GOT3 (cell line): ENCODE results near the gene USP40.

Experiments used
- DNase-seq: peaks from one replicate; lab custom pipeline; 2025; ENCODE audit warnings: mixed read lengths; lab: John Stamatoyannopoulos, UW

USP40 gene

DNA sequence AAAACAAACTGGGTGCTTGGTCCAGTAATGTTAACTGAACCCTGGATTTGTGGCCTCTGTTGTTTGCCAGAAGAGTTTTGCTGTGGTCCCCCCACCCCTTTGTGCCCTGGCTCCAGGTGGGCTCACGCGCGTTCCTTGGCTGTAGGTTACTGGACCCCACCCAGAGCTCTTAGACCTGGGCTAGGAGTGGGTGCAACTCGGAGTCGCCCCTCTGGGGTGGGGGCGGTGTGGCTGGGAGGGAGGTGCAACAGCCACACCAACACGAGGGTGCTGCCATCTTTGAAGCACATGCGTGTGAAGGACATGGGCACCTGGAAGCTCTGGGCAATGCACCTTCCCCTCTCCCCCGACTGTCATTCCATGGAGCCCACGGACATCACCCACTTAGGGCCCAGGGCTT is 92.7 kb downstream of the USP40 start:
- no peak for DNase-seq

DNA sequence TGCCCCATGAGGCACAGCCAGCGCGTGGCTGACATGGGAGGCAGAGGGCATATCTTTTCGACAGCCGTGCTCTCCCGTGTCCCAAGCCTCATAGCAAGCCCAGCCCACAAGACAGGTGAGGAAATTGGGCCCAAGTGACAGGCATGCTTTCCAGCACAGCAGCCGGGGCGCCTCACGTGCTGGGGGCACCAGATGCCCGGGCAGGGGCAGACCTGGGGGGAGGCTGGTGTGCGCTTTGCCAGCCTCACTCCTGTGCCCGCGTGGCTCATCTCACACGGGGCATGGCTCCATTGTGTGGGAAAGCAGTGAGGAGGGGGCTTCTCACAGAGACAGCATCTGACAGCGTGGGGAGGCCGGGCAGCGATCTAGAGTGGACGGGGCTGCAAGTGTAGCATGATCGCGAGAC is 93.2 kb downstream of the USP40 start:
- no peak for DNase-seq

DNA sequence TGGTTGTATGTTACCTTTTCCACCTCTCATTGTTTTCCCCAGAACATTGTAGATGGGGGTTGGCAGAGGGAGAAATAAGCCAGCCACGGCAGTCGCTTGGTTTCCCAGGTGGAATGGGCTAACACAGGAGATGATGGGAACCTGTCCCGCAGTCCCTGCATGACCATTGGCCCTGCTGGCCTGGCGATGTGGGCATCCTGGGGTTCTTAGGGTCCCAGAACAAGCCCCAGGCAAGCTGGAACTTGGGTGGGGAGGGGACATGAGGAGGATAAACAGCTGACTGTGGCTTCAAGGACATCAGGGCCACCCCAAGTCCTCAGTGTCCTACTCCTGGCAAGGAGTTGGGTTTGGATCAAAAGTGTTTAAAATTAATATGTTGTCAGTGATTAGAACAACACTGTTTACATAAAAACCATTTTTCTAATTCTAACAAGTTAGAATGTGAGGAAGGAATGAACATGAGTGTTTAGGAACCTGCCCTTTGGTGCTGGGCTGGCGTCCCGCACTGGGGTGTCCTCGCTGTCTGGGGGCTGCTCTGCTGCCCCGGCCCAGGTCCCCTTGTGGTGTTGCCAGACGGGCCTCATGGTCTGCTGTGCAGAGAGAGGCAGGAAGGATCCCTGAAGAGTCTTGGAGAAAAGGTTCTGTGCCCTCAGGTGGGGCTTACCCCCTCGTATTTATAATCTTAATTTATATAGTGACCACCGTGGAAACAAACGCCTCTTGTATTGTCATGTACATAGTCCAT is 95.1 kb downstream of the USP40 start:
- DNase-seq, result no peak

DNA sequence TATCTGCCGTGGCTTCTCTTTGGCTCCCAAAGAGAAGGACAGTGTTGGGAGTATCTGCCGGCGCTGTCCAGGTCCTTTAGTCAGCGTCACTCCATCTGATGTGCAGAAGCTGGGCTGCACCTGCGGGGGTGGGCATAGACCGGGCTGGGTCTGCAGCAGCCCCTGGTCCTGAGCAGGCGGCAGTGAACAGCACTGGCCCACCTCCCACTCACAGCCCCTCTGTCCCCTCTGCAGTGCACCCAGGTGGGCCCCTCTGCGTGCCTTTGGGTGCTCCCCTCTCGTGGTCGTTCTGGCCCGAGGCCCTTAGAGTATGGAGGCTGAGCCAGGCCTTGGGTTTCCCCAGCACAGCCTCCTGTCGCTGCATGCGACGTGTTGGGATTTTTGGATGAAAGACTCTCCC is 95.7 kb downstream of the USP40 start:
- no peak for DNase-seq

DNA sequence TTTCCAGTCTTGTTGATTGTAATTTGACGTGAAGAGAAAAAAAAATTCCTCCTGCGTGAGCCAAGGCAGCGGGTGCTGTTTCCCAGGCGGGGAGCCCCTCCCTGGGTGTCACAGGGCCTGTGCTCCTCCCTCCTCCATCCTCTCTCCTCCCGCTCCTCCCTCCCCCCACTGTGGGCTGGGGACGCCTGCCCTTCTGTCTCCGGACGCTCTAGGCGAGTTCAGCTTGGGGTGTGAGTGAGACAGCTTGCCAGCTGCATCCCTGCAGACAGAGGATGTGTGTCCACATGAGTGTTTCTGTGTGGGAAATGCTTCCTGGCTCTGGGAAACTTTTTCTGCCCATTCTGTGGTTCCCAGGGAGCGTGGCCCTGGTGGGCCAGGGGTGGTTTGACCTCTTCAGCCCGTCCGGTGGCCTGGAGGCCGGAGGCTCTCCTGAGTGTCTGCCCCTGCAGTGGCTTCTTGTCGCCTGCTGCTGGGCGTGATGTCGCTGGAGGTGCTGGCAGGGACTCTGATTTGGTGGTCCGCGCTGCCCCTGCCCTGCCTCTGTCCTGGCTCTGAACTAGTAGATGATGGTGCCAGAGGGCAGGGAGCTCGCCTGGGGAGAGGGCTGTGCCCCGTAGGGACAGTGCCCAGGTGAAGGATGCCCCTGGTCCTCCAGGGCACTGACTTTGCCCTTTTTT is 96.4 kb downstream of the USP40 start:
- DNase-seq, result no peak

DNA sequence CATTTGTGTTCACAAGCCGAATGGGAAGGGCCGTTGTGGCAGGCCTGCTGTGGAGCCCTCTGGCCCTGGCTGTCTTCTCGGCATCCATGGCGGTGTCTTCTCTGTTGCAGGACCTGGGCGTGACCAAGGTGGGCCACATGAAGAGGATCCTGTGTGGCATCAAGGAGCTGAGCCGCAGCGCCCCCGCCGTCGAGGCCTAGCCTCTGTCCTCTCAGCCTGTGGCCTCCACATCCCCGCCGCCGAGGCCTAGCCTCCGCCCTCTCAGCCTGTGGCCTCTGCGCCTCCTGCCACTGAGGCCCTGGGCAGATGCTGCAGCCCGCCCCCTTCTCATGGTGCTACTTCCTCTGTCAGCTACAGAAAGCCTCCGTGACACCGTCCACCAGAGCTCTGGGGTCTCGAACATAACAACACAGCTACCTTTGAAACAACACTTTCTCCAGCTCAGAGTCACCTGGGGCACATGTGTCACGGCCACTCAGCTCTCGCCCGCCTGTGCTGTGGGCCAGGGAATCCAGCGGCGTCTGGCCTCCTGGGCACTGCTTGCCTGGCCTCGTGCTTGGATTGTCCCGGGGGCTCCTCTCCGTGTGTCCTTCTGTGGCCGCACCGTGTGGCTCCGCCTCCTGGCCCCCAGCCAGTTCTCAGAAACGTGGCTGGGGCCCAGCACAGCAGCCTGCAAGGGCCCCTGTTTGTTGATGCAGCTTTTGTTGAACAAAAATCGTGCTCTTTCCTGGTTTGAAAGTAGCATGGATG is 97.1 kb downstream of the USP40 start:
- no peak for DNase-seq

DNA sequence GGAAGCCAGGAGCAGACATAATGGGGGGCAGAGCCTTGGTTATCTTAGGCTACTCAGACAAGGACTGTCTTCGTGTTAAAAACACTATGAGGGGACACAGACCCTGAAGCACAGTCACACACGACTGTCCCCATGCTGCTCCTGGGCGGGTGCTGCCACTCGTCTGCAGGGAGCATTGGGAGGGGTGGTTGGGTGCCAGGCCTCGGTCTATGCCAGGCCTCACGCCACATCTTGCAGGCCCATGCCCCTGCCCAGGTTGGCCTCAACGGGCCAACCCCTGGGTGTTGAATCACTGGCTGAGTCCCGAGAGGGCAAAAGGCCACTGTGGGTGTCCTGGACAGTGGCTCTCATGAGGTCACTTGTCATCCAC is 97.9 kb downstream of the USP40 start:
- DNase-seq, result no peak

DNA sequence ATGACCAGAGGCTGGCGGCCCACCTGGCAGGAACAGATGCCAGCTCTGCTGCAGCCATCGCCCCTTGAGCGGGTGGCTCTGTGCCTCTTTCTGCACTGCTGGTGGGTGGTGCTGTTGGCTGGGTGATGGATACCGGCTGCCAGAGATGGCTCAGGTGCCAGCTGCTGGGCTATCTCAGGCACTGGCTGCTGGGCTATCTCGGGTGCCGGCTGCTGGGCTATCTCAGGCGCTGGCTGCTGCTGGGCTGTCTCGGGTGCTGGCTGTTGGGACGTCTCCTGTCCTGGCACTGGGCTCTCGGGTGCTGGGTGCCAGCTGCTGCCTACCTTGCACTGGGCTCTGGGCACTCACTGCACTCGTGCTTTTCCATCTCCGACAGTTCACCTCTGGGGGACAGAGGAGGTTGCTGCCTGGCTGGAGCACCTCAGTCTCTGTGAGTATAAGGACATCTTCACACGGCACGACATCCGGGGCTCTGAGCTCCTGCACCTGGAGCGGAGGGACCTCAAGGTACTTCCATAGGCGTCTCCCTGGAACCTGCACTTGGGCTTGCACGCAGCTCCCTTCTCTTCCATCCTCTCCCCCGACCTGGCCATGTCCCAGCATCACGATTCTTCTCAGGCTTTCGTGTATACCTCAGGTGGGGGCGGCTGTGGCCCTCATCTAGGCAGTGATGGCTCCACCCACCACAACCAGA is 98.4 kb downstream of the USP40 start:
- no peak for DNase-seq

DNA sequence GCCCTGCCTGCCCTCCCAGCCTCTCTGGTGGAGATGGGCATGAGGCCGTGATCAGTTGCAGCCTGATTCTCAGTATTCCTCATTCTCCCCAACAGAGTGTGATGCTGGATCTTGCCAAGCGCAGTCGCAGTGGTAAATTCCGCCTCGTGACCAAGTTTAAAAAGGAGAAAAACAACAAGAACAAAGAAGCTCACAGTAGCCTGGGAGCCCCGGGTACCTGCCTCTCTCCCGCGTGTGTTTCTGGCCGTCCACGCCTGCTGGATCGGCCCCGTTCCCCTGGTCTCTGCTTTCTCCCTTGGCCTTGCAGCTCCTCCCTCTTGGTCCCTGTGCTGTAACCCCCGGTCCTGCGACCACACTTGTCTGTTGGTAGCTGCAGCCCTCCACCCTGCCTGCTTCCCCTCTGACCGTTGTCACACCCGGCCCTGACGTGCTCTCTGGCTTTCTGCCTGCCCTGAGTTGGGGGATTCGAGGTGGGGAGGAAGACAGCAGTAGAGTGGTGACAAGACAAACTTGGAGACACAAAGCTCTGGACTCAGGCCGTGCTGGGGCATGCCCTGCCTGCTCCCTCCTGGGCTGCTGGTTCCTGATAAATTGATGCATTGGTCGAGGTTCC is 99.5 kb downstream of the USP40 start:
- no peak for DNase-seq

DNA sequence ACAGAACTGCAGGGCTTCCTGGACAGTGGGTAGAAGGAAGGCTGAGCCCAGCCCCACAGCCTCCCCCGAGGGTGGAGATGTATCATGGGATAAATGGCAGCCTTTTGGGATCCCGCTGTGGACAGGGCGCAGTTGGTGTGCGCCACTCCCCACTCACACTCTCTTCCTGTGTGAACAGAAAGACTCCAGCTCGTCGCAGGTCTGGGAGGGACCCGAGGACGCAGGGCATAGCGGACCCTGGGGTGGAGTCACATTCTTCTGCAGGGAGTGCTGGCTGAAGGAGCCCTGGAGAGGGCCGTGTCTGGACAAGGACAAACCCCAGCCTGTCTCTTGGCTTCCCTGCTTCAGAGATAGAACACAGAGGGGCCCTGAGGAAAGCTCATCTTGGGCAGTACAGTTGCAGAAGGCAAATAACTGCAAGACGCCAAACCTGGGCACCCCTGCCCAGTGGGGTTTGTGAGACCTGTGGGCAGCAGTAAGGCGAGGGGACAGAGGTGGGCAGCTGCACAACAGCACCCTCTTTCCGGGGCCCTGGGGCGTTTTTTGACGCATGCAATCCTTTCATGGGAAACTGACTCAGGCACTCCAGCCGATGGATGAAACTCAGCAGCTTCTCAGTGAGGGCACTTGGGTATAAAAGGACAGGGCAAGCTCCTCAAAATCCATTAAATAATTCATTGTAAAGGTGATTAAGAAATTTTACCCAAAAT is 101.9 kb downstream of the USP40 start:
- DNase-seq, result no peak

DNA sequence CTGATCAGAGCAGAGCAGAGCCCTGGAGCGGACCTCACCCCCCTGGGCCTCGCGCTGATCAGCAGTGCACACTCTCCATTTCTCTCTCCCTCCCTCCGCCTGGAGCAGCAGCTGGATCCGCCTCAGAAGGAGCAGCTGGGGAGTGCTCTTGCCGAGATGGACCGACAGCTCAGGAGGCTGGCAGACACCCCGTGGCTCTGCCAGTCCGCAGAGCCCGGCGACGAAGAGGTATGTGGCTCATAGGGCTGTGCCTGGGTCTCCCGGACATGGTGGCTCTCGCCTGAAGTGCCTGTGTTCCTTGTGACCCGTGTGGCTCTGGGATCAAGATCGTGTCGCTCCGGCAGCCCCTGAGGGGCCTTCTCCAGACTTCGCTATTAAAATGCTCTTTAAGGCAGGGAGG is 102.5 kb downstream of the USP40 start:
- no peak for DNase-seq

DNA sequence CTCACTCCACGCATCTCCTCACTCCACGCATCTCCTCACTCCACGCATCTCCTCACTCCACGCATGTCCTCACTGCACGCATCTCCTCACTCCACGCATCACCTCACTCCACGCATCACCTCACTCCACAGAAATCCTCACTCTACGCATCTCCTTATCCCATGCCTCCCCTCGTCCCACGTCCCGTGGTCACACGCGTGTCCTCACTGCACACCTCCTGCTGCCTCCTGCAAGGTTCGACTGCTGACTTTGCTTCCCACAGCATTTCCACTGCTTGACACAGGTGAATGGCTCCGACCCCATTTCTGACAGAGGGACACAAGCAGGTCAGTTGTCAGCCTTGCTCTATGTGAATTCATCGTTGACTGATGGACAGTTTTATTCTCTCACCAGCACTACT is 103.0 kb downstream of the USP40 start:
- DNase-seq, result no peak

DNA sequence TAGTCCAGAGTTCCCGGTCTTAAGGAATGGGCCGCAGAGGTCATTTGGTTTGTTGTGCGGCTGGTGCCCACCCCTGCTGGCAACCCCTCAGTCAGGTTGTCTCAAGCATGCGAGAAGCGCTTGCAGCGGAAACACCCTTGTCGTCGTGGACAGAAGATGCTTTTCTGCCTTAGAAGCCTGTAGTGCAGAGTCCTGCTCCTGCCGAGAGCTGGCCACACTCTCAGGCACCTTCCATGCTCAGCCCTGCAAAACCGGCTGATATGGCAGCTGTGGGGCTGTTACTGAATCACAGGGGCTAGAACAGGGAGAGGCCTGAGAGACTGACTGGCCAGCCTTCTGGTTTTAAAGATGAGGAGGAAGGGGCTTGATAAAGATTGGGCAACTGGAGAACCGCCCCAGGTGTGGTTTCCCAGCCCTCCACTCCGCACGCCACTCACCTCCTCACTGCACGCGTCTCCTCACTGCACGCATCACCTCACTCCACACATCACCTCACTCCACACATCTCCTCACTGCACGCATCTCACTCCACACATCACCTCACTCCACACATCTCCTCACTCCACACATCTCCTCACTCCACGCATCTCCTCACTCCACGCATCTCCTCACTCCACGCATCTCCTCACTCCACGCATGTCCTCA is 103.6 kb downstream of the USP40 start:
- no peak for DNase-seq

DNA sequence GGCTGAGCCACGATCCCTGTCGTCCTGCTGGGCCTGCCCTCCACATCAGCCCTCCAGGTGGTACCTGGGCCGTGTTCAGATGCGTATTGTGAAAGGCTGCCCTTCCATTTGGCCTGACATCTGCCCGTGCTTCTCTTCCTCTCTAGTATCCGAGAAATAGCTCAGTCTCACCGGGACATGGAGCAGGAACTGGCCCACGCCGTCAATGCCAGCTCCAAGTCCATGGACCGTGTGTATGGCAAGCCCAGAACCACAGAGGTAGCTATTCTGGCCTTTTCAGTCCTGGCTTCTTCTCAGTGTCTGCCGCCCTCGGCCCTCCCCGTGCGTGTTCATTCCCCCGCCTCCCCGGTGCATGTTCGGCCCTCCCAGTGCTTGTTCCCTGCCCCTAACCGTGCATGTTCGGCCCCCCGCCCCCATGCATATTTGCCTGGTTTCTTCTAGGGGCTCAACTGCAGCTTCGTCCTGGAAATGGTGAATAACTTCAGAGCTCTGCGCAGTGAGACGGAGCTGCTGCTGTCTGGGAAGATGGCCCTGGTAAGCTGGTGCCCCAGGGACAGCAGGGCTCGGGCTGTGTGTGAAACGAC is 104.3 kb downstream of the USP40 start:
- DNase-seq, result no peak

DNA sequence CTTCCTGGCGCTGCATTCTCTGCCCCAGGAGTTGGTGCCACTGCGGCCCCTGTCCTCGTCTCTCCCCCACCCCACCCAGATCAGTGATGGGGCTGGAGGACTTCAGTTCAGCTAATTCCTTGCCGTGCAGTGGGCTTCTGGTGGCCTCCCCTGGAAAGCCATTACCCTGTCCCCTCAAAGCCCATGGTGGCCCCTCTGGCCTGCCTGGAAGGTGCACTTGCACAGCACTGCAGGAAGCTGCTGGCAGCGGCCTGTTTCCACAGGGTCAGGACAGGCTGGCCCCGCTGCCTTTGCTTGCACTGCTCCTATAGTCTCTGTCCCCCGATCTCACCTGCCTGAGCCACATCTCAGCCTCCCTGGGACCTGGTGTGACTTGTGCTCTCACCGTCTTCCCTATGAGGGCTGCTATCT is 105.1 kb downstream of the USP40 start:
- DNase-seq, result no peak

DNA sequence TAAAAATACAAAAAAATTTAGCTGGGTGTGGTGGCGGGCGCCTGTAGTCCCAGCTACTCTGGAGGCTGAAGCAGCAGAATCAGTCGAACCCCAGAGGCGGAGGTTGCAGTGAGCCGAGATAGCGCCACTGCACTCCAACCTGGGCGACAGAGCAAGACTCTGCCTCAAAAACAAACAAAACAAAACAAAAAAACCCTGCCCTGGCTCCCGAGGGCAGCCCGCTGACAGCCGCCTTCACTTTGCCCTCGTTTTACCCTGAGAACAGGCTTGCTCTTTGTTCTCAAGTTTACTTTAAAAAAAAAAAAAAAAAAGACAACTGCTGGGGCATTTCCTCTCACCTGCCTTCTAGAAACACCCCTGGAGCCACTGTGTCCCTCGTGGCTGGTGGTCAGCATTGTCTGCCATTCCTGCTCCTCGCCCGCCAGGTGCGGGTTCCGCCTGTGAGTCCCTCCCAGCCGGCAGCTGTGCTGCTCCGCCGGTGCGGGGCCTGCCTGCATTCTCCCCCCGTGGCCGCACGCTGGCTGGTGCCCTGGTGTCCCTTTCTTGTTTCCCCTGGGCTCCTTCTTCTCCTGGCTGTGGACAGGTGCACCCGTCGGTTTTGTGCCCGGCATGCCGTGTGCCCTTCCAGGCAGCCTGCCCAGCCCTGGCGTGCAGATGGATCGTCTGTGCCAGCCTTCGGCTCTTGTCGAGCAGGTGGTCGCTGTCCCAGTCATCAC is 105.7 kb downstream of the USP40 start:
- DNase-seq, result no peak

DNA sequence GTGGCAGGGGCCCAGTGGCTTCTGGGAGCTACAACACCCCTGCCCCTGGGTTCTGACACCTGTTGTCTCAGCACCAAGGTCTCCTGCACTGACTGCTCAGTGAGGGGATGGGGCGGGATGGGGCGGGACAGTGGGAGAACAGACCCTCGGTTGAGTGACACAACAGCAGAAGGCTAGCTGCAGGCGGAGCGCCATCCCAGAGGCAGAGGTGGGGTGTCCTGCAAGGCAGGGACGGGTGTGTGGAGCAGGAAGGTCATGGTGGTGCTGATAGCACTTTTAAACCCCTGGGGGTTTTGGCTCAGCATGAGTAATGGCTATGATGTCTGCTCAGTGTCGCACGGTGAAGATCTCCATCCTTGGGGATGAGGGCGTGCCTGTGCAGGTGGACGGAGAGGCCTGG is 107.2 kb downstream of the USP40 start:
- no peak for DNase-seq

DNA sequence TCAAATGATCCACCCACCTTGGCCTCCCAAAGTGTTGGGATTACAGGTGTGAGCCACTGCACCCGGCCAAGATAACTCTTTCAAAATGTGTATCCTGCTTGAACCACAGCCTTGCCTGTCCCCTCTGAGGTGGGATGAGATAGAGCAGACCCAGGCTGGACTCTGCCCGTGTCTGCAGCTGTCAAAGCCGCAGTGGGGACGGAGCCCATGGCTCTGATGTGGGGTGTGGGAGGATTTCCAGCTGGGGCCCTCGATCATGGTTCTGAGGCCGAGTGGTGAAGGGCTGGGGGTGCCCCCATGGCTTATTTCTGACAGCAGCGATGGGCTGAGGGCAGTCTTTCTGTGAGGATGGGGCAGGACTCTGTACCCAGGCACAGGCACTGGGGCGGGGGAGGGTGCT is 107.8 kb downstream of the USP40 start:
- no peak for DNase-seq

DNA sequence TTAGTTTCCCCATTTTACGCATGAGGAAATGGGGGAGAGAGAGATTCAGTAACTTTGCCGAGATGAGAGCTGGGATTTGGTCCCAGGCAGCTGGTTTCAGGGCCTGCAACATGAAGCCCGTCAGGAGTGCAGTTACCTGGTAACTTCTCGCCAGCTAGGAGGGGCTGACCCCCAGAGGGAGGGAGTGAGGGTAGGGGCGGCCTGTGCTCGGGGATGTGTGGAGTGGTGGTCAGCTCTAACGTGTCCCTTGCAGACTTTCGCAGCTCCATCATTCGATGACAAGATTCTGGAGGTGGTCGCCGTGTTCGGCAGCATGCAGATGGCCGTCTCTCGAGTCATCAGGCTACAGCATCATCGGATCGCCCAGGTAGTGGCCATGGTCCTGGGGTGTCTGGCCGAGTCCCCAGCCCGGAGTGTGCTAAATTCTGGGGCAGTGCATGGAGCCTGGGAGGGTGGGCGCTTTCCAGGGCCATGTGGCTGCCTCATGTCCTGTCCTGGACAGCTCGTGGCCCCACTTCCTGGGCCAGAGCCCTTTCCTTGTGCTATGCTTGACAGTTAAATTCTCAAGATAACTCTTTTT is 108.5 kb downstream of the USP40 start:
- DNase-seq, result no peak

DNA sequence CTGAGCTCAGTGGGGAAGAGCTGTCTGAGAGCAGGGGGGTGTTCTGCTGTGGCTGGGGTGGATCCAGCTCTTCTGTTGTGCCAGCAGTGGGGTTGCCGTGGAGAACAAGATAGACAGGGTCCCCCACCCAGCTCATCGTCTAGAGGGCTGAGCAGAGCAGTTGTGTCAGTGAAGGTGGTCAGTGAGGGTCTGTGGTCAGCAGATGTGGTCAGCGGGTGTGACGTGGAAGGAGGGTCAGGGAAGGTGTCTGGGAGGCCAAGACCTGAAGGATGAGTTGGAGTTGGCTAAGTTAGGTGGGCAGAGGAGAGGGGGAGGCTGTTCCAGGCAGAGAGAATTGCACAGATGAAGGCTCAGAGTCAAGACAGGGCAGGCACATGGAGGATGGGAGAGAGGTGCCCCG is 109.2 kb downstream of the USP40 start:
- DNase-seq, result no peak
